Glomerular endothelial cell (primary cell): ENCODE measurements around the gene SORCS2. TPM values are rescaled to one million over a fixed set of nuclear protein-coding genes. Genes with fewer than 3 reads are reported as not detected.

Experiments used
- DNase-seq: peaks from one replicate; pipeline ENCODE4 v3.0.0-alpha.2; 2011; ENCODE audit warnings: low read depth, low spot score; ENCODE audit errors: extremely low read depth
- total RNA-seq: library from RNA; depleted of rRNA; stranded (reverse); fragments of >200 nt; gene quantifications from 2 replicates; pipeline ENCODE4 v1.2.3, GENCODE V29; 2015

The SORCS2 gene
- total RNA-seq: 0.05 and 0.64 TPM in 2 replicates

DNA sequence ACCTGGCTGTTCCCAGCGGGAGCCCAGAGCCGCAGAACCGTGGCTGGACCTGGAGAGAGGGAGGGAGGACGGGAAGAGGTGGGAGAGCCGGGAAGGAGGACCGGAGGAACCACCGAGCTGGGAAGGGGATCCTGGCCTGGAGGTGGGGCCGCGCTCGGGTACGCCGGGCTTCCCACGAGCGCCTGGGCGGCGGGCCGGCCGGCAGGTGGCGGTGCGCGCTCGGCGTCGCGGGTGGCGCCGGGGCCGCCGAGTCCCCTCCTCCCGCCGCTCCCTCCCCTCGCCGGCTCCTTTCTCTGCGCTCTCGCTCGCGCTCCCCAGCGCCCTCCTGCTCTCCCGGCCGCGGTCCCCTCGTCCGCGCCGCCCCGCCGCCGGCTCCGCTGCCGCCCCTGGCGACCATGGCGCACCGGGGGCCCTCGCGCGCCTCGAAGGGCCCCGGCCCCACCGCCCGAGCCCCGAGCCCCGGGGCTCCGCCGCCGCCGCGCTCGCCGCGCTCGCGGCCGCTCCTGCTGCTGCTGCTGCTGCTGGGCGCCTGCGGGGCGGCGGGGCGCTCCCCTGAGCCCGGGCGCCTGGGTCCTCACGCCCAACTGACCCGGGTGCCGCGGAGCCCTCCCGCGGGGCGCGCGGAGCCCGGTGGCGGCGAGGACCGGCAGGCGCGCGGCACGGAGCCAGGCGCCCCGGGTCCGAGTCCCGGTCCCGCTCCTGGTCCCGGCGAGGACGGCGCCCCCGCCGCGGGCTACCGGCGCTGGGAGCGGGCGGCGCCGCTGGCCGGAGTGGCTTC lies at the start of gene SORCS2:
Gene SORCS2, plus strand, starts transcription at position 287 of the 778 bp plus-strand sequence.
- DNase-seq: no peak

GRCh38 chr4:7144374-7145290 lies 47.7 kb upstream of the SORCS2 start:
- no peak for DNase-seq

GRCh38 chr4:7145291-7145934 lies 46.9 kb upstream of the SORCS2 start:
- DNase-seq: no peak

GRCh38 chr4:7146059-7146785 lies 46.1 kb upstream of the SORCS2 start:
- no peak for DNase-seq

- no peak for DNase-seq
These were observed 45.6 kb upstream of the SORCS2 start for GRCh38 chr4:7146786-7147115.

DNA sequence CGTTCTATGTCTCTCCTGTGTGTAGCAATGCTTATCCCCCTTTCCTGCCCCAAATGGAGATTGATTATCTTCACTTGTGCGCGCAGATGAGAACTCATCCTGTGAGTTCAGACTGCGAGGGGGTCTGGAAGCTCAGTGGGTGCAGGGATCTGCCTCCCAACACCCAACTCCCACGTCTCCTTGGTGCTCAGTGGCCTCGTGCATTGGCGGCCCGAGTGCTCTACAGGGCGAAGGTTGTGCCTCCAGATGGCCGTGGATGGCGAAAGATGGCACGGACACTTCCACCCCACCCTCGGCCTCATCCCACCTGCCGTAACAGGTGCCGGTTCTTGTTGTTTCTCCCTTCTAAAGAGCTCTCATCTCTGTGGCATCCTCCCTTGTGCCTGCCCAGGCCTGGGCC lies 45.1 kb upstream of the SORCS2 start:
- no peak for DNase-seq

GRCh38 chr4:7147661-7148310 lies 44.6 kb upstream of the SORCS2 start:
- no peak for DNase-seq

GRCh38 chr4:7148337-7148736 lies 44.0 kb upstream of the SORCS2 start:
- no peak for DNase-seq

GRCh38 chr4:7150036-7150635 lies 42.2 kb upstream of the SORCS2 start:
- no peak for DNase-seq

DNA sequence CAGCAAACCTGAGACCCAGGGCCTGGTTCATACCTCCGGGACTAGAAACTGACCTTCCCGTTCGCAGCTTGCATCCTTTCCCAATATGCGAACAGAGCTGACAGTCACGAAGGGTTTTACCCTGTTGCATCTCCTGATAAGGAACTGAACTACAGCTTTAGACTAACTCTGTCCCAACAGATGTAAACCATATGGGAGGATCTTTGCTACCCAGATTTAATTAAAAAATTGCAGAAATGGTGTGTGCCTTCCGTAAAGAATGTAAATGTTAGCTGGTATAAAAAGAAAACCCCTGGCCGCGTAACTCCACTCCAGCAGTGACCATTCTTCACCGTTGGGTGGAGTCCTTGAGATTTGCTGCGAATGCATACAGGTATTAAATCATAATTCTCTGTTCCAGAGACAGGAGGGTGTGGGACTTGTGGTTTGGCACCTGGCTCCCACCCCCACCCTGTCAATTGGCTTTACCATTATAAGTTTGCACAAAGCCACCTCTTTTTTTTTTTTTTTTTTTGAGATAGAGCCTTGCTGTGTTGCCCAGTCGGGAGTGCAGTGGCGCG lies 40.6 kb upstream of the SORCS2 start:
- DNase-seq: no peak

DNA sequence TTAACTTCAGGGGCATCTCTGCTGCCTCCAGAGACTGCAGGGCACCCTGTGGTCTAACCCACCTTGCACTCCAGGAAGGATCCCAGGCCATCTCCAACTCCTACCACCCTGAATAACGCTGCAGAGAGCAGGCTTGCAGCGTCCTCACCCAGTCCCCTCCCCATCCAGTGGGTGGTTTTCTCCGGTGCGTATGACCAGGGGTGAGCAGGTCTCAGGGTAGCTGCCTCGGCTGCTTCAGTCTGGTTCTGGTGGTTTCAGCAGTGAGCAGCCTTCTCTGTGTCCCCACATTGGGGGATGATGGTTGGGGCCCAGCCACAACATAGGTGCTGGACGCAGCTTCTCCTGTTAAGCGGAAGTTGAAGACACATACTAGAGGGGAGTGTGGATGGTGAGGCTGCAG lies 38.6 kb upstream of the SORCS2 start:
- no peak for DNase-seq

DNA sequence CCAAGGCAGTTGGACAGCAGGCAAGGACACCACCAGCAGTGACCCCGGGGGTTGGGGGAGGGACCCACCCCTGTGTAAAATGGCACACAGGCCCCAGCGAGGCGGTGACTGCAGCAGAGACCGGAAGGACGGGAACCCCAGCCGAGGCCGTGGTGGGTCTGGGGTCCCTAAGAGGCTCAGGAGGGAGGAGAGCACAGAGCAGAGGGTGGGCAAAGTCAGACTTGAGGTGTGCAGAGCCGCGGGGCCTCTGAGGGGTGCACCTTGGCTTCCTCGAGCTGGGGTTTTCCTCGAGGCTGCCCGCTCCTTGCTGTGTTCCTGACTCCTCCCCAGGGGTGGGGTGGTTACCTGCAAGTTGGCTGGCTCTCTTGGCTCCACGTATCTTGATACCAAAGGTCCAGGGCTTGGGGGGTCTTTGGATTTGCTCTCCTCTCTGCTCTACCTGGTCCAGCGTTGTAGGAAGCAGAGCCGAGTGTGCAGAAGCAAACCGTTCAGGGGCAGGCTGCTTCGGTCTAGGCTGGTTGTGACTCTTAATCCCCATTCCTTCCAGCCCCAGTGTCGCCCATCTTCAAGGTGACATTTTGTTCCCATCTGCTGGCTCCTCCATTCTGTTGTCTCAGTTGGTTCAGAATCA lies 37.9 kb upstream of the SORCS2 start:
- DNase-seq: no peak

- no peak for DNase-seq
These were observed 36.7 kb upstream of the SORCS2 start for GRCh38 chr4:7155590-7156071.

DNA sequence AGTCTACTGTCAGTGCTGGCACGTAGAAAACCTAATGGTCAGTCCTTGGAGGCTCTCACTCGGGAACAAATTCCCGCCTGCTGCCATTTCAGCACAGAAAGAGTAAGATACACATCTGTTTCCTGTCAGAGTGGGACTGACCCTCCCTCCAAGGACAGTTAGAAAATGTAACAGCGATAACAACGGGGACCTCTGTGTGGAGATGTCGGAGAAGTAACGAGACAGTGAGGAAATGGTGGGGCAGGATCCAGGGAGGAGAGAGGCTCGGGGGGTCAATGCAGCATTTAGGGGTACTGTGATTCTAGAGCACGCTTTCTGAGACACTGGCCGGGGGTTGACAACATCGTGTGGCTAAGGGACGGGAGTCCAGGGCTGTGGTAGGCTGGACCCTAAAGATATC lies 36.0 kb upstream of the SORCS2 start:
- no peak for DNase-seq

DNA sequence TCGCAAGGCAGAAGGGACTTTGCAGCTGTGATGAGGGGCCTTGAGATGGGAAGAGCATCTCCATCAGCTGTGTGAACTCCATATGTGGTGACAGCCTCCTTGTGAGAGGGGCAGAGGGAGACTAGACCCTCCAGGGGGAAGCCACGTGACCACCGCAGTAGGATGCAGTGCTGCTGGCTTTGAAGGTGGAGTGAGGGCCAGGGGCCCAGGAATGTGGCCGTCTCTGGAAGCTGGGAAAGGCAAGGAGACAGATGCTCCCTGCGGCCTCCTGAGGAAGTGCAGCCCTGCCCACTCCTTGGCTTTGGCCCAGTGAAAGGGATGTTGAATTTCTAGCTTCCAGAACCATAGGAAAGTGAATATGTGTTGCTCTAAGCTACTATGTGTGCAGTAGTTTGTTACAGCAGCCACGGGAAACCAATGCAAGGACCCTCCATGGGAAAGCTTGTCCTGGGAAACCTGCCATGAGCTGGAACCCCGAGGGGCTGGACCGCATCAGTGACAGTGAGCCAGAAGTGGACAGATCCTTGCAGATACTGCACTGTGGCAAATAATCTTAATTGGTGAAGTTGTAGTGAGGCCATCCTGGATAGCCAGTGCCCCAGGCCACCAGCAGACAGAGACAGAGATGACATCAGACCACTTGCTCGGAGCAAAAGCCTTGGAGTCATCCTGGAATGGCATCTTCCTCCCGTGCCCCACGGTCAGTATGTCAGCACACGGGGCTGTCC lies 35.4 kb upstream of the SORCS2 start:
- no peak for DNase-seq

DNA sequence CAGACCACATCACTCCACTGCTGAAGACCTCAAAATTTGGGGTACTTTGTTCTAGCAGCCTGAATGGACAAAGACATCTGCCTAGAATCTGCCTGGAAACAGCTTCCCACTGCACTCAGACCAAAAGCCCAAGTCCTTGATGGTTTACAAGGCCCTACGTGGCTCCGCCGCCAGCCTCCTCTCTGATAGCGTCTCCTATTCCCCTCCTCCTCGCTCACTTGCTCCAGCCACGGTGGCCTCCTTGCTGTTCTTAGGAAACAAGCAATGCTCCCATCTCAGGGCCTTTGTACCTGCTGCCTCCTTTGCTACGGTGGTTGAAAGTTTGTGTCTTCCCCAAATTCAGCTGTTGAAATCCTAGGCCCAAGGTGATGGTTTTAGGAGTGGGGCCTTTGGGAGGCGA lies 34.7 kb upstream of the SORCS2 start:
- DNase-seq: no peak

GRCh38 chr4:7158081-7158750 lies 34.1 kb upstream of the SORCS2 start:
- no peak for DNase-seq

DNA sequence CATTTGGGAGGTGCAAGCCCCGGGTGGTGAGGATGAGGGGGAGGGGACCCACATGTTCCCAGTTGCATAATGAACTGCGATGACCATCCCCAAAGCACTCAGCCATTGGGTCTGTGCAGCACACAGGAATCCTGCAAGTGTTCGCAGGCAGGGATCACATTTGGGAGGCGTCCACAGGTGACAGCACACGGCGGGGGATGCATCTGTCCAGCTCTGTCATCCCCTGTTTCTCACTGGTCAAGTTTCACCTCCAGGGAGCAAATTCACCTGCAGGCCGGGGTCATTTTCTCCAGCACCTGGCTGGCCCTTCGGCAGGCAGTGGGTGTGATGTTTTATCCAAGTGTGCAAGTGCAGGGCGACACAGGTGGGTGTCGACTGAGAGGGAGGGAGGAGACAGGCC lies 33.3 kb upstream of the SORCS2 start:
- DNase-seq: no peak
